Activated T-cell treated with anti-CD3 and anti-CD28 coated beads for 48 hours (primary cell): ENCODE results near the gene KLF1.
"Not testable (repeated sequence)": the region's sequence is repeated elsewhere in the genome, so short reads cannot be mapped to it uniquely, and the experiment has no call there.

Source experiments
- DNase-seq: peaks from one replicate; pipeline ENCODE4 v3.0.0-alpha.2; 2020; ENCODE audit warnings: low read depth

The KLF1 gene

DNA sequence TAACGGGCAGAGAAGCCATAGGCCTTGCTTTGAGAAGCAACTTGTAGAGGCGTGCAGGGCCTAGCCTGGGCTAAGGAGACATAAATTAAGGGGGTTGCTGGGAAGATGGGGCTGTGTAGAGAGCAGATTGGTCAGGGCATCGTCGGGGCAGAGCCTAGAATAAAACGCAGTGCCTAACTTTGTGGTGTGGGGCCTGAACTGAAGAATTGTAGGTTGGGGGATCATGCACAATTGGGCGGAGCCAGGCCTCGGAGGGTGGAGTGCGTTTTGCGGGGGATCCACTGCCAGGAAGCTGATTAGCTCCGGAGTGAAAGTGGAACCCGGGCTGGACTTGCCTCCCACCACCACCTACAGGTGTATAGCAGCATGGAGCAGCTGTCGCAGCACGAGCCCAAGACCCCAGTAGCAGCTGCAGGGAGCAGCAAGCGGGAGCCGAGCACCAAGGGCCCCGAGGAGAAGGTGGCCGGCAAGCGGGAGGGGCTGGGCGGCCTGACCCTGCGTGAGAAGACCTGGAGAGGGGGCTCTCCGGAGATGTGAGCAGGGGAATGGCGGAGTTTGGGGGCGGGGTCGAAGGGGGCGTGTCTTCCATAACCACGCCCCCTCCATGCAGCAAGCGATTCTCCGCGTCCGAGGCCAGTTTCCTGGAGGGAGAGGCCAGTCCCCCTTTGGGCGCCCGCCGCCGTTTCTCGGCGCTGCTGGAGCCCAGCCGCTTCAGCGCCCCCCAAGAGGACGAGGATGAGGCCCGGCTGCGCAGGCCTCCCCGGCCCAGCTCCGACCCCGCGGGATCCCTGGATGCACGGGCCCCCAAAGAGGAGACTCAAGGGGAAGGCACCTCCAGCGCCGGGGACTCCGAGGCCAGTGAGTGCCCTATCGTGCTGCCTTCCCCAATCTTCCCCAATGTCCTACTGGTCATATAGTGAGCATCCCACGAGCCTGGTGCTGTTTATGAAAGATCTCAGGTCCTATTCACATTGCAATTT, 19.6 kb downstream of the KLF1 start:
- DNase-seq = peak; percentile 77

DNA sequence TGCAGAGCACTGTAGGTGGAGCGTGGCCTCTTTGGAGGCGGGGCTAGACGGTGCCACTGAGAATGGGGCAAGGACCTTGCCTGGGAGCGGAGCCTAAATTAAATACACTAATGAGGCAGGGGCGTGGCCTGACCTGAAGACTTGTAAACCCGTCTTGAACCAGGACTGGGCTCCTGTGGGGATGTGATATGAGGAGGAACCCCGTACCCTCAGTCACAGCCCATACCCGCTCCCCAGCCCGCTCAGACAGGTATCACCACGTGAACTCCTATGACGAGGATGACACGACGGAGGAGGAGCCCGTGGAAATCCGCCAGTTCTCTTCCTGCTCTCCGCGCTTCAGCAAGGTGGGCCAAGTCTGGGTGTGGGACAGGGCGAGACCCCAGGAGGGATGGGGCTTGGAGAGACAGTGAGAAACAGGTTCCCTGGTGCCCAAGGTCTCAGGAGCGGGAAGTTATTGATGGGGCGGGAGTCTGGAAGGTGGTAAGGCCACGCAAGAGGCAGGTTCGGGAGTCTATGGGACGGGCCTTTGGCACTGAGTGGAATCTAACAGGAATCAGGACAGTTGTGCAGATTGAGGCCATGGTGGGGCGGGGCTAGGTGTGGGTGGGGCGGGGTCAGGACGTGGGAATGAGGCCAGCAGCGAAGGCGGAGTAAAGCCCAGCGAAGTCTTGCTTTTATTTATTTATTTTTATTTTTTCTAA, 20.4 kb downstream of the KLF1 start:
- no peak for DNase-seq

DNA sequence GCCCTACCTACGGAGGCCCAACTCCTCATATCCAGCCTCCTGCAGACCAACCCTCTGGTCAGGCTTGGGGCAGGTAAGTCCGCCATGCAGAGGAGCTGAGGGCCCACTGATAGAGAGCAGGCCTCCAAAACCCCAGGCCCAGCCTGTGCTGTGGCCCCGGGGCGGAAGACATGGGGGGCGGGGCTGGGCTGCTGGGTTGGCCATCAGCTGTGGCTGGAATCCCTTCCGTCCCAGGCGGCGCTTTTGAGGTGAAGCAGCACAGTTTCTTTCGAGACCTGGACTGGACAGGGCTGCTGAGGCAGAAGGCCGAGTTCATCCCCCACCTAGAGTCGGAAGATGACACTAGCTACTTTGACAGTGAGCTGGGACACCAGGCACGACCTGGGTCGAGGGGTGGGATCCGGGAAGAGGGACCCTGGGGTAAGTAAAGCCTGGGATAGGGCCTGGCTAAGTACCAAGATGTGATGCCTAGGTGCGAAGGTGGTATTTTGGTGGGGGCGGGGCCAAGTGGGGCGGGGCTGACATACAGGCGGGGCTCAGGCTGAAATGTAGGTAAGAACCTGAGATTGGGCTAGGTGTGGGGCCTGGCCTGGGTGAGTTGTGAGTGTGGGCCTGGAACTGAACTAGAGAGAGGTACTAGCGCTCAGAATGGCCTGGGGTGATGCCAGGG, 21.1 kb downstream of the KLF1 start:
- no peak for DNase-seq

DNA sequence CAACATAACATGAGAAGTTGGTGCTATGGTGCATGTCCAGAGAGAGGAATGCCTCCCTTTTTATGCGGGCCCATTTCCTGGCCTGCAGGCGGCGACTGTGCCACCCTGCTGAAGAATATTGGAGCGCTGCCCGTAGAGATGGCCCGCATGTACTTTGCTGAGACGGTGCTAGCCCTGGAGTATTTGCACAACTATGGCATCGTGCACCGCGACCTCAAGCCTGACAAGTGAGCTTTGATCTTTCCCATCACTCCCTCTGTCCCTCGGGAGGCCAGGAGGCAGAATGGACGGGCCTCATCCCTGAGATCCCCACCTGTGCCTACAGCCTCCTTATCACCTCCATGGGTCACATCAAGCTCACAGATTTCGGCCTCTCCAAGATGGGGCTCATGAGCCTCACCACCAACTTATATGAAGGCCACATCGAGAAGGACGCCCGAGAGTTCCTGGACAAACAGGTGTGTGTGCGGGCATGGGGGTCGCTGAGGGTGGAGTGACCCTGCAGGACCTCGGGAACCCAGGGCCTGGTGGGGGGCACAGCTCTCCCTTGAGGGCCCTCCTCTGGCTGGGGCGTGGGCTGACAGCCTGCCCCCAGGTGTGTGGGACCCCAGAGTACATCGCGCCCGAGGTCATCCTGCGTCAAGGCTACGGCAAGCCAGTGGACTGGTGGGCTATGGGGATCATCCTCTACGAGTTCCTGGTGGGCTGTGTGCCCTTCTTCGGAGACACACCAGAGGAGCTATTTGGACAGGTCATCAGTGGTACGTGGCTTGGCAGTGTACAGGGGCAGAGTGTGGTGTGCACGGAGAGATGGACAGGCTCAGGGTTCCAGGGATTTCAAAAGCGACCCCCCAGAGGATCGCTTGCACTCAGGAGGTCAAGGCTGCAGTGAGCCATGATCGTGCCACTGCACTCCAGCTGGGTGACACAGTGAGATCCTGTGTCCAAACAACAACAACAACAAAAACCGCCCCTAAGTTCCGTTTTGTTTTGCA, 22.0 kb downstream of the KLF1 start:
- DNase-seq = no peak

- no peak for DNase-seq
Measured at GRCh38 chr19:12864143-12864542, 22.9 kb downstream of the KLF1 start.

- no peak for DNase-seq
Measured at GRCh38 chr19:12859546-12859945, 27.5 kb downstream of the KLF1 start.

DNA sequence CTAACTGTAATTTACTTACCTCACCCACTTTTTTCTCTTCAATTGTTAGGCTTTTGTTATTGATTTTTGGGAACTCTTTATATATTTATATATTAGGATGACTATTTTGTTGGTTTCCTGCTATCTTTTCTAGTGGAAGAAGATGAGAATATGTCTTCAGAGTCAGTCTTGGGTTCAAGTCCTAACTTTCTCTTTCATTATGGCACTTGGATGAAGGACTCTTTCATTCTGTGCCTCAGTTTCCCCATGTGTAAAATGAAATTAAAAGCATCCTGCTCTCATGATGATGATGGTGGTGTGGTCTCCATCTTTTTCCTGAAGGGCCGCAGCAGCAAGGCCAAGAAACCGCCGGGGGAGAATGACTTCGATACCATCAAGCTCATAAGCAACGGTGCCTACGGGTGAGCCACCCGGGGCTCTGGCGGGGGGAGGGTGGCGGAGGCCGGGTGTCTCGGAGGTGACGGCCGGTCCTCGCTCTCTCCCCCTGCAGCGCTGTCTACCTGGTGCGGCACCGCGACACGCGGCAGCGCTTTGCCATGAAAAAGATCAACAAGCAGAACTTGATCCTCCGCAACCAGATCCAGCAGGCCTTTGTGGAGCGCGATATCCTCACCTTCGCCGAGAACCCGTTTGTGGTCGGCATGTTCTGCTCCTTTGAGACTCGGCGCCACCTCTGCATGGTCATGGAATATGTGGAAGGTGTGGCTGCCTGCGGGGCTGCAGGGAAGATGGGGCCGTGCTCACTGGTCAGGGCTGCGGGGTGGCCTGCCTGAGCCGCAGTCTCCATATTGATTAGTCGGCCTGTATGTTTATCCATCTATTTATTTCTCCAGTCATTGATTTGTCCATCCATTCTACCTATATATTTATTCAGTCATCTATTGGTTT, 28.7 kb downstream of the KLF1 start:
- DNase-seq = no peak

- no peak for DNase-seq
Measured at GRCh38 chr19:12856653-12857052, 30.3 kb downstream of the KLF1 start.

DNA sequence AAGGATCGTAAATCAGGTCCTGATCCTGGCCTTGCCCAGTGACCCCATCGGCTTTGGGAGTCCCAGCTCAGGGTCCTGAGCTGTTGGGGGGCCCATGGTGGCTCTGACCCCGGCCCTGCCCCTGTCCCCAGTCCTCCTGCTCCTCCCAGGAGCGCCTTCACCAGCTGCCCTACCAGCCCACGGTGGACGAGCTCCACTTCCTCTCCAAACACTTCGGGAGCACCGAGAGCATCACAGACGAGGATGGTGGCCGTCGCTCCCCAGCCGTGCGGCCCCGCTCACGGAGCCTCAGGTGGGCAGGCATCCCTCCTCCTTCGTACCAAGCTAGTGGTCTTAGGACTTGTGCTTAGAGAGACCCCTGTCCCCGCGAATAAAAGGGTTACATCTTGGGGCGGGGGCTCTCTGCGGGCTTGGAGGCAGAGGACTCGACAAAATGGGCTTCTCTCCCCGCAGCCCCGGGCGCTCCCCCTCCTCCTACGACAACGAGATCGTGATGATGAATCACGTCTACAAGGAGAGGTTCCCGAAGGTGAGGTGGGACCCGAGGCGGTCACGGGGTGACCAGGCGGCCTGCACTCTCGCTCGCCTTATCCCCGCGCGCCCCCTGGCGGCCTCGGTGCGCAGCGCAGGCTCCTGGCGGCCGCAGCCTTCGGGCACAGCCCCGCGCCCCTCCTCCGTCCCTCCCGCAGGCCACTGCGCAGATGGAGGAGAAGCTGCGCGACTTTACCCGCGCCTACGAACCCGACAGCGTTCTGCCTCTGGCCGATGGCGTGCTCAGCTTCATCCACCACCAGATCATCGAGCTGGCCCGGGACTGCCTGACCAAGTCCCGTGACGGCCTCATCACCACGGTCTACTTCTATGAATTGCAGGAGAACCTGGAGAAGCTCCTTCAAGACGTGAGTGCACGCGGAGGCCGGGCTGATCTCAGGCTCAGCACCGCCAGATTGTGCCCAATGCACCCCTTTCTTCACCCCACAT, 39.6 kb downstream of the KLF1 start:
- peak; percentile 89 for DNase-seq

GRCh38 chr19:12846613-12847012, 40.4 kb downstream of the KLF1 start:
- DNase-seq = not testable (repeated sequence)

DNA sequence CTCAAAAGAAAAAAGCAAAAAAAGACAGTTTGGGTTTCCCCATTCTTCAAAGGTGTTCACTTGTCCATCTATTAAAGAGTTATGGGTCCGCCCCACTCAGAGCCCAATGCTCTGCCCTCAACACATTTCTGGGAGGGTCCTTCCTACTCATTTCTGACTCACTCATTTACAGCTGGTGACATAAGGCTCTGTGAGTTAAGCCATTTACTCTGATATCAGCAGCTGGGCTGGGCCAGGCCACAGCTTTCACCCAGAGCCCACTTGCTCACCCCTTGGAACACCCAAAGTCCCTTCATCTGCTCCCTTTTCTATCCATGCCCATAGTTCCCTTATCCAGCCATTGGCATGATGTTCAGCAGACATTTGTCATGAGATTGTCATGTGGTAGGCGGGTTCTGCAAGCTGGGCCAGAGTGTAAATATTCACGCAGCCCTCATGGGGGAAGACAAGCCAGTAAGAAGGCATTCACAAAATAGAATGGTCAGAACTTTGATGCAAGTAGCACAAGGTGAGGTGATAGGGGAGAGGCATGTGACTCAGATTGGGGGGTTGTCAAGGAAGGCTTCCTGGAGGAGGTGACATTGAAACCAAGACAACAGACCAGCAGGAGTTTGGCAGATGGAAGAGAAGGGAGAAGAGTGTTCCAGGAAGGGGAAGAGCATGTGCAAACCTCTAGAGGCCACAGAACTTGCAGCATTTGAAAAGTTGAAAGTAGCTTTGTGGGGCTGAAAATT, 42.8 kb downstream of the KLF1 start:
- no peak for DNase-seq

DNA sequence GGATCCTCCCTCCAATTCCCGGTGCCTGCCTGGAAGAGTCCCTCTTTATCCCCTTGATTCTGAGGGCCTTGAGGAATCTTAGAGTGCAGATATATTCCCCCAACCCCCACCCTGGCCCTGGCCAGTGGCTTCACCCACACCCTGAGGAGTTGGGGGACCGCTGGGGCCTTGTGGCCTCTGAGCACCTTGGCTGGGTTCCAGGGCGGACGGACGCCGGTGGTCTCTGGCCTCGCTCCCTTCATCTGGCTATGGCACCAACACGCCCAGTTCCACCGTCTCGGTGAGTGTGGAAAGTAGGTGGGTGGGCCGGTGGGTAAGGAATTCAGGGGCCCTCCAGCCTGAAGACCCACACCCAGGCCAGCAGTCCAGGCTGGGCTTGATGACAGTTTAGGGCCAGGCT, 43.7 kb downstream of the KLF1 start:
- no peak for DNase-seq

- DNase-seq = no peak
Measured at GRCh38 chr19:12842511-12842910, 44.5 kb downstream of the KLF1 start.

GRCh38 chr19:12841094-12841493, 45.9 kb downstream of the KLF1 start:
- peak; percentile 30 for DNase-seq

- DNase-seq = peak; percentile 66
Measured at GRCh38 chr19:12840091-12841079, 46.6 kb downstream of the KLF1 start.

DNA sequence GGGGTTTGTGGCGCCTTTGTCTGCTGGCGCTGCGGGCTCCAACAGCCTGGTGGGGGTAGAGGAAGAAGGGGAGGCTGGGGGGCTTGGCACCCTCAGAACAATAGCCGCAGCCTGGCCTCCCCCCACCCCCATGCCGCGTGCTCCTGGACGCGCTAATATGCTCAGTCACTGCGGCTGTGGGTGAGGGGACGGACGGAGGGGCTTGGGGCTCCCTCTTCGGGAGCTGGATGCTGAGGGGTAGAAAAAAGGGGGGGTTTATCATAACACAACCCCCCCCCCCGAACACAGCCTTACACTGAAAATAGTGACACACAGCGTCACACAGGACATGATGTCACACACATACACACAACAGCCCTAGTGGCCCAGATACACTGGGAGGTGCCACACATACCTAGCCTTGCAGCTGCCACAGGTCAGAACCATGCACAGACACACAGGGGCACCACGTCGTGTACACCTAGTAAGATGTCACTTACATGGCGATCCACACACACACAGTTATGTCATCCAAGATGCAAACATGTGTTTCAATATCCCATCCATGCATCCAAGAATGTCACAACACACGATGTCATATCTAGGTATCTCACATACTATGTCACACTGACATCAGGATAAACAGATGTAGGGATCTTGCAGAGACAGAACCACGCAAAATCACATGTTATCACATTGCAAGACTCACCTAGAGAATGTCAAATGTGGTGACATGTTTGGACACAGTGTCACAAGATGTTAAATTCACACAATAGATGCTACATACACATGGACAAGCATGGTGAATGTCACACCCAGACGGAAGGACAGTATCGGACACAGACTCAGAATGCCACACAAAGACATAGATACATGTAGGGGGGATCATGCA, 47.9 kb downstream of the KLF1 start:
- DNase-seq = no peak
